HUES48 (cell line): ENCODE data around the gene RAB11A.
A peak's percentile ranks its signal among the peaks of the same experiment; 100 is the strongest.
"Not testable (repeated sequence)": the region's sequence is repeated elsewhere in the genome, so short reads cannot be mapped to it uniquely, and the experiment has no call there.

Experiments used
- H3K27ac ChIP-seq: one replicate; pipeline ENCODE4 v1.7.0; 2013; ENCODE audit warnings: low read depth, low read length, inconsistent platforms
- H3K27me3 ChIP-seq: 2 replicates; pipeline ENCODE4 v1.6.1; 2013; ENCODE audit warnings: mild to moderate bottlenecking, low read length; ENCODE audit not compliant: control insufficient read depth, insufficient read depth
- H3K36me3 ChIP-seq: 2 replicates; pipeline ENCODE4 v1.6.1; 2013; ENCODE audit warnings: low read length; ENCODE audit not compliant: control insufficient read depth, insufficient read depth
- H3K4me1 ChIP-seq: 2 replicates; pipeline ENCODE4 v1.6.1; 2013; ENCODE audit warnings: mild to moderate bottlenecking, low read length; ENCODE audit not compliant: control insufficient read depth, insufficient read depth
- H3K4me3 ChIP-seq: 2 replicates; pipeline ENCODE4 v1.5.1; 2013; ENCODE audit warnings: mild to moderate bottlenecking, low read depth, low read length
- H3K9ac ChIP-seq: 2 replicates; pipeline ENCODE4 v1.6.1; 2013; ENCODE audit warnings: mild to moderate bottlenecking, low read depth, low read length, moderate library complexity
- H3K9me3 ChIP-seq: 2 replicates; pipeline ENCODE4 v1.6.1; 2013; ENCODE audit warnings: low read length; ENCODE audit not compliant: control insufficient read depth, insufficient read depth

The RAB11A gene

DNA sequence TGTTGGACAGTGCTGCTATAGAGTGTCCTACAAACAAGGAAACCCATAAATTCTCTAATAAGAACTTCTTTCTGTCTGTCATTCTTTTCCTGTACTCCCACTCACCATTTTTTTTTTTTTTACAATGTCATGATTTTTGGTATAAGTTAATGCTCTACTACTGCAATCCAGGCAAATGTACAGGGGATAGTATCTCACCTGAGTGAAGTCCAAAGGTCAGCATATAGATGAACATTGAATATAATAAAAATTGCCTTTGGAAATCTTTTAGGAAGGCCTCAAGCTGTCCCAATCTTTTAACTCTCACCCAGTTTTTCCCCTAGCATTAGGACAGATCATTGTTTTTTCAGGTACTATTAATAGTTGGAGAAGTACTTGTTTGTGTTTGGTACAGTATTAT lies 21.3 kb upstream of the RAB11A start:
- Histone ChIP-seq H3K4me1 (no peaks in the 10 kb centered on the region), H3K9ac (no peak overlapping the region), H3K27me3 (no peaks in the 10 kb centered on the region), H3K36me3 (no peaks in the 10 kb centered on the region), H3K4me3 (no peak overlapping the region), H3K27ac (no peak overlapping the region), H3K9me3 (no peaks in the 10 kb centered on the region)

DNA sequence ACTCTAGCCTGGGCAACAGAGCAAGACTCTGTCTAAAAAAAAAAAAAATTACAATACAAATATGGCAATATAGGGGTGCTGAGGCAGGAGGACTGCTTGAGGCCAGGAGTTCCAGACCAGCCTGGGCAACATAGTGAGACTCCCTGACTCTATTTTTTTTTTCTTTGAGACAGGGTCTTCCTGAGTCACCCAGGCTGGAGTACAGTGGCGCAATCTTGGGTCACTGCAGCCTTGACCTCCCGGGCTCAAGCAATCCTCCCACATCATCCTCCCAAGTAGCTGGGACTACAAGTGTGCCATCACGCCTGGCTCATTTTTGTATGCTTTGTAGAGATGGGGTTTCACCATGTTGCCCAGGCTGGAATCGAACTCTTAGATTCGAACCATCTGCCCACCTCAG lies 17.3 kb upstream of the RAB11A start:
- no peak overlapping the region for H3K4me3 ChIP-seq
- no peak overlapping the region for H3K27ac ChIP-seq
- H3K36me3 ChIP-seq, result no peaks in the 10 kb centered on the region
- no peaks in the 10 kb centered on the region for H3K4me1 ChIP-seq
- no peaks in the 10 kb centered on the region for H3K27me3 ChIP-seq
- no peak overlapping the region for H3K9ac ChIP-seq
- H3K9me3 ChIP-seq, result no peaks in the 10 kb centered on the region

DNA sequence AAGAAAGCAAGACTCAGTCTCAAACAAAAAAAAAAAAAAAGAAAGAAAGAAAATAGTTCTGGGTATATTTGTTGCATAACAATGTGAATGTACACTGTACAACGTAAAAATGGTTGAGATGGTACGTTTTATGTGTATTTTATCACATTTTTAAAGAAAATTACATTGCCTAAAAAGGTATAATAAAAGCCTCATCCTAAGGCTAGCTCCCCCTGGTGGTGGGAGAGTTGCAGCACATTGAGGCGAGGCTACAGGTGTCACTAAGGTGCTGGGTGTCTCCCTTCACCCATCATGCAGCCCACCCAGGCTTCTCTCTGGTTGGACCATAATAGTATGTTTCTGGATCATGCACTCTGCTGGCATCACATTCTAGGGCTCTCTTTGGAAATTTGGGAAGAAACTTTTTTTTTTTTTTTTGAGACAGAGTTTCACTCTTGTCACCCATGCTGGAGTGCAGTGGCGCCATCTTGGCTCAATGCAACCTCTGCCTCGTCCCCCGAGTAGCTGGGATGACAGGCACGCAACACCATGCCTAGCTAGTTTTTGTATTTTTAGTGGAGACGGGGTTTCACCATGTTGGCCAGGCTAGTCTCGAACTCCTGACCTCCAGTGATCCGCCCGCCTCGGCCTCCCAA lies 12.4 kb upstream of the RAB11A start:
- H3K27me3 ChIP-seq, result no peaks in the 10 kb centered on the region
- no peaks in the 10 kb centered on the region for H3K4me1 ChIP-seq
- H3K9me3 ChIP-seq, result no peaks in the 10 kb centered on the region
- no peak overlapping the region for H3K9ac ChIP-seq
- no peak overlapping the region for H3K27ac ChIP-seq
- H3K4me3 ChIP-seq, result no peak overlapping the region
- H3K36me3 ChIP-seq, result no peaks in the 10 kb centered on the region

DNA sequence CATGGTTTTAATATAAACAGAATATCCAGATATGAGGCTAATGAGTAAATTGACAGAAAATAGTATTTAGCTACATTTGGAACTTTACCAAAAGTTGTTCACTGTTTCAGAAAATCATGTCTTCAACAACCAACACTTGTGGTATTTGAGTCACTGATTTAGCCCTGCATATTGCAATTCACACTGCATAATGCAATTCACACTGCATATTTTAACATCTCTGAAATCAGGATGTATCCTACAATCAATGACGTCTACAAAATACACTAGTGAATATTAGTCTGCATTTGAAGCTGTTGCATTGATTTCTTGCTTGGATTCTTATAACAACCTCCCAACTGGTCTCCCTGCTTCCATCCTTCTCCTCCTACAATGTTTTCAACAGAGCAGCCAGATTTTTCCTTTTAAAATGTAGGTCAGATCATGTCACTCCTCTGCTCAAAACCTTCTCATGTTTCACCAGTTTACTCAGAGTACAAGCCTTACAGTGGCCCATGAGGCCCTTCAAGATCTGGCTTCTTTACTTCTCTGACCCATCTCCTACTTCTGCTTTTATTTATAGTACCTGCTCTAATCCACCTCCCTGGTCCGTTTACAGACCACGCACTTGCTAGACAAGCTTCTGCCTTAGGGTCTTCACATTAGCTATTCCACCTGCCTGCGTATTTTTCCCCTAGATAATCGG lies 11.4 kb upstream of the RAB11A start:
- Histone ChIP-seq H3K9me3 (no peaks in the 10 kb centered on the region), H3K4me1 (peaks cover 2% of the 10 kb centered on the region; the same call in 1 of the 2 replicates), H3K36me3 (no peaks in the 10 kb centered on the region), H3K27me3 (no peaks in the 10 kb centered on the region), H3K27ac (peak overlapping the region; percentile 23), H3K4me3 (no peak overlapping the region), H3K9ac (no peak overlapping the region)

DNA sequence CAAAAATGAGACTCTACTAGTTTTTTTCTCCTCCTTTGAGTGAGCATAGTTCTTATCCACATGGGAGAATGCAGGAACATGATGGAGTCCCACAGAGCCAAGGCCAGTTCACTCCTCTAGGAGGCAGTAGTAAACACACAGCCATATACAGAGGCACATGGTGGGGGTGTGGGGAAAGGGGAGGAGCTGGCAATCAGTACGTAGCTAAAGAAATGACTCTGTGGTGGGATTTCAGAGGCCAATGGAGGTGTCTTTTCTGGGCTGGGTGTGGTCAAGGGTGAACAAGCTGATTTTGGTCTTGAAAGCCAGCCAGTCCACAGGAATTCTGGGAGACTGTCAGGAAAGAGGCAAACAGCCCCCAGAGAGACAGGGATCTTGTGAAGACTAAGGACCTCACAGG lies 6.6 kb upstream of the RAB11A start:
- Histone ChIP-seq H3K9me3 (no peaks in the 10 kb centered on the region), H3K4me3 (no peak overlapping the region), H3K27ac (no peak overlapping the region), H3K9ac (no peak overlapping the region), H3K27me3 (no peaks in the 10 kb centered on the region), H3K36me3 (no peaks in the 10 kb centered on the region), H3K4me1 (peaks cover 5% of the 10 kb centered on the region; the same call in 1 of the 2 replicates)

DNA sequence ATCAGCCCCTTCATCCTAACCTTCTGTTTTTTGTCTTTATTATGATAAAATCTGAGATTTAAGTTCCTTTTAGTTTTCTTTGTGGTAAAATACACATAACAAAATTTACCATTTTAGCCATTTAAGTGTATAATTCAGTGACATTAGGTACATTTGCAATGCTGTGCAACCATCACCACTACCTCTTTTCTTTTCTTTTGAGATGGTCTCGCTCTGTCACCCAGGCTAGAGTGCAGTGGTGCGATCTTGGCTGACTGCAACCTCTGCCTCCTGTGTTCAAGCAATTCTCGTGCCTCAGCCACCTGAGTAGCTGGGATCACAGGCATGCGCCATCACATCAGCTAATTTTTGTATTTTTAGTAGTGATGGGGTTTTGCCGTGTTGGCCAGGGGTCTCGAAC lies 6.2 kb upstream of the RAB11A start:
- no peaks in the 10 kb centered on the region for H3K9me3 ChIP-seq
- H3K9ac ChIP-seq, result no peak overlapping the region
- no peaks in the 10 kb centered on the region for H3K36me3 ChIP-seq
- H3K27ac ChIP-seq, result no peak overlapping the region
- peaks cover 5% of the 10 kb centered on the region; the same call in 1 of the 2 replicates for H3K4me1 ChIP-seq
- H3K27me3 ChIP-seq, result no peaks in the 10 kb centered on the region
- H3K4me3 ChIP-seq, result no peak overlapping the region

DNA sequence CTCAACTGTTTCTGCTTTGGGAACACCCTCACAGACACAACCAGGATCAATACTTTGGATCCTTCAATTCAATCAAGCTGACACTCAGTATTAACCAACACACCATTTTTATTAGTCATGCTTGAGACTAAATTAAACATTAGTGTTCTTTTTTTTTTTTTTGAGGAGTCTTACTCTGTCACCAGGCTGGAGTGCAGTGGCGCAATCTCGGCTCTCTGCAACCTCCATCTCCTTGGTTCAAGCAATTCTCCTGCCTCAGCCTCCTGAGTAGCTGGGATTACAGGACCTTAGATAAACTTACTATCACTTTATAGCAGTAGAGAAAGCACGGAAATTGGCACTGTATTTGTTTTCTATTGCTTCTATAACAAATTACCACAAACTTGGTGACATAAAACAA lies 2.0 kb upstream of the RAB11A start:
- Histone ChIP-seq H3K4me1 (peaks cover 15% of the 10 kb centered on the region), H3K27ac (no peak overlapping the region), H3K4me3 (no peak overlapping the region), H3K9ac (no peak overlapping the region), H3K9me3 (no peaks in the 10 kb centered on the region), H3K27me3 (no peaks in the 10 kb centered on the region), H3K36me3 (no peaks in the 10 kb centered on the region)

DNA sequence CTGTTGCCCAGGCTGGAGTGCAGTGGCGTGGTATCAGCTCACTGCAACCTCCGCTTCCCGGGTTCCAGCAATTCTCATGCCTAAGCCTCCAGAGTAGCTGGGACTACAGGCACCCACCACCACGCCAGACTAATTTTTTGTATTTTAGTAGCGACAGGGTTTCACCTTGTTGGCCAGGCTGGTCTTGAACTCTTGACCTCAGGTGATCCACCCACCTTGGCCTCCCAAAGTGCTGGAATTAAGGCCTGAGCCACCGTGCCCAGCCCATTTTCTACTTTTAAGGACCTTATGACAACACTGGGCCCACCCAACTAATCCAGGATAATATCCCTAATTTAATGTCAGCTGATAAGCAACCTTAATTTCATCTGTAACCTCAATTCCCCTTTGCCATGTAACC lies 1.4 kb upstream of the RAB11A start:
- H3K4me1 ChIP-seq, result peaks cover 13% of the 10 kb centered on the region
- H3K9me3 ChIP-seq, H3K27me3 ChIP-seq, H3K27ac ChIP-seq, H3K36me3 ChIP-seq, H3K9ac ChIP-seq, H3K4me3 ChIP-seq: not testable (repeated sequence)

DNA sequence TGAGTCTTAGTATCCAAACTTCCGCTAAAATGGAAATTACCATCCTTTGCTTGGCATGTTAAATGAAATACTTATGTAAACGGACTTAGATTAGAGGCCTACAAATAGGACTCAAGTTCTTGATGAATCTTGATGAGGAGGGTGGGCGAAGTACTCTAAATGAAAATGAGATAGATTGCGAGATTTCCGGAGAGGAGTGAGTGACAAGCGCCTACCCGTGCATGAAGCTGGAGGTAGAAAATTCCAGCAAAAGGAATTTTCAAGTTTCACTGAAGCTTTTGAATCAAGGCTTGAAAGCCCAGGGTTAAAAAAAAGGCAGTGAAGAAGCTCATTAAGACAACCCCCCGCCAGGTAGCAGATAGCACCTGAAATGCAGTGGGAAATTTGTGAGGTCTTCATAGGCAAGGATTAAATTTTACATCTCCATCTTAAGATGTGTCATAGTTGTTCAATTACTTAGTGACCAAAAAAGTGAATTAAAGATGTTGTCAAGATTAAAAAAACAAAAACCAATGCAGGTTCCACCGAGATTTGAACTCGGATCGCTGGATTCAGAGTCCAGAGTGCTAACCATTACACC lies 655 bp upstream of the RAB11A start:
- no peaks in the 10 kb centered on the region for H3K9me3 ChIP-seq
- peak overlapping the region; percentile 93; the same call in 1 of the 2 replicates for H3K9ac ChIP-seq
- peaks cover 10% of the 10 kb centered on the region for H3K4me1 ChIP-seq
- H3K27me3 ChIP-seq, result no peaks in the 10 kb centered on the region
- peak overlapping the region; percentile 94 for H3K4me3 ChIP-seq
- no peaks in the 10 kb centered on the region for H3K36me3 ChIP-seq
- H3K27ac ChIP-seq, result peak overlapping the region; percentile 93

DNA sequence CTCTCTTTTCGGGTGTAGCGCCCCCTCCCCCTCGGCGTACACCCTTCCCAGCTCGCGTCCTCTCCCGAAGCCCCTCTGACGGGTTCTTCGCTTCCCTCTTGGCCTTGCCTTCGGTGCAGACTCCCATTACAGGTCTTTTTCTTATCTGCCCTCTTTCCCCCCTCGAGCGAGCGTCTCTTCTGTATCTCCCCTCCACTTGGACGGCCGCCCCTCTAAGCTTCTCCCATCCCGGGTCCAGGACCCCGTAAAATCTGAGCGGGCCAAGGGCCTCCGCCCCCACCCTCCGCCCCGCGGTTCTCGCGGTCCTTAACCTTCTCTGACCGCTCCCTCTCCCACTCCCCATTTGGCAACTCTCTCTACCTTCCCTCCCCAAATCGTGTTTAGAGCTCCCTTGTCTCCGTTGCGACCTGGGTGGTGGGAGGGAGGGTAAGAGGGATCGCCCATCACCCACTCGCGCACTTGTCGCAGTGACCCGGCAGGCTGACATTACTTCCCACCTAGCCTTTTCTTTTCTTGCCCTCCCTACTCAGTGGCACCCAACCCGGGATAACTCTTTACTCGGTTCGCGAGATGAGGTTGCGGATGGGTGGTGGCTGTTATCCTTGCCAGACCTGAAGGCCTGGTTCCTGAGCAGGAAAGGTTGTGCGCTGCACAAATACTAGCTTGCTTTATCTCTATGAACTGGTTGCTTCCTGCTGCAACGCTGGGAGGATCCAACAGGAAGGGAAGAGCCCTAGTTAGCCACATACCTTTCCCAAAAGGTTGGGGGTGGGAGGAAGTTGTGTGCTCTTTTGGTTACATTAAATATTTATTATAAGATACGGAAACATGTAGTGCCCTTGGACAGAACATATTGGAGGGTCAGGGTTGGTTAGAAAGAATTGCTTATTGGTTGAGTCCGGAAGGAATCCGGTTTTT lies 922 bp downstream of the RAB11A start:
- Histone ChIP-seq H3K4me1 (peaks cover 10% of the 10 kb centered on the region), H3K27ac (peak overlapping the region; percentile 93), H3K4me3 (peak overlapping the region; percentile 94), H3K9me3 (no peaks in the 10 kb centered on the region), H3K36me3 (peaks cover 9% of the 10 kb centered on the region), H3K9ac (peak overlapping the region; percentile 93), H3K27me3 (no peaks in the 10 kb centered on the region)
